H1 (cell line): Measurements from ENCODE around the gene DLL4. TPM values are rescaled to one million over a fixed set of nuclear protein-coding genes. Genes with fewer than 3 reads are reported as not detected.

ENCODE experiments used
- CTCF ChIA-PET: fragments of 300-600 bp; sonication (Branson Sonifier 250); formaldehyde crosslinking; loops from one replicate; lab custom pipeline; 2021; ENCODE audit not compliant: partially characterized antibody; lab: Charles Lee
- POLR2A ChIA-PET: fragments of 300-600 bp; sonication (Branson Sonifier 250); formaldehyde crosslinking; loops from one replicate; lab custom pipeline; 2021; ENCODE audit warnings: inconsistent platforms; ENCODE audit not compliant: partially characterized antibody; lab: Charles Lee
- DNase-seq, 2 experiments: peaks; one replicate each; pipeline versions ENCODE4 v3.0.0 to v3.0.0-alpha.2; 2010 to 2022; ENCODE audit warnings: low spot score in 2 of 2, low read depth in 1 of 2, mixed read lengths in 1 of 2
- FAIRE-seq: peaks from 2 replicates; lab custom pipeline; 2011; peaks lifted over from hg19 to GRCh38; lab: Jason Lieb, UNC
- H2AFZ ChIP-seq: 2 replicates; pipeline ENCODE4 v1.8.1; 2012; ENCODE audit warnings: low read length, inconsistent platforms
- H2AK5ac ChIP-seq: 2 replicates; pipeline ENCODE4 v1.6.1; 2013; ENCODE audit warnings: low read depth, low read length
- H2BK120ac ChIP-seq: replicated peaks from 2 replicates; pipeline ENCODE3; 2013; ENCODE audit warnings: low read depth, low read length, inconsistent platforms
- H2BK12ac ChIP-seq: 2 replicates; pipeline ENCODE4 v1.6.1; 2013; ENCODE audit warnings: low read depth, low read length
- H2BK15ac ChIP-seq: 2 replicates; pipeline ENCODE4 v1.6.1; 2013; ENCODE audit warnings: low read length
- H2BK20ac ChIP-seq: 2 replicates; pipeline ENCODE4 v1.6.1; 2013; ENCODE audit warnings: low read length
- H2BK5ac ChIP-seq: 2 replicates; pipeline ENCODE4 v1.6.1; 2013; ENCODE audit warnings: low read depth, low read length
- H3K14ac ChIP-seq: 2 replicates; pipeline ENCODE4 v1.6.1; 2013; ENCODE audit warnings: inconsistent platforms; ENCODE audit not compliant: insufficient read length
- H3K18ac ChIP-seq: 2 replicates; pipeline ENCODE4 v1.6.1; 2013; ENCODE audit warnings: low read length; ENCODE audit errors: extremely low read depth
- H3K23ac ChIP-seq: 2 replicates; pipeline ENCODE4 v1.6.1; 2013; ENCODE audit warnings: inconsistent platforms; ENCODE audit not compliant: insufficient read length
- H3K23me2 ChIP-seq: 2 replicates; pipeline ENCODE4 v1.6.1; 2013; ENCODE audit warnings: low read depth, low read length
- H3K27ac ChIP-seq: 2 replicates; pipeline ENCODE4 v1.6.1; 2011; ENCODE audit warnings: low read depth, low read length, inconsistent platforms
- H3K27me3 ChIP-seq, 4 experiments: replicated peaks in 1 of 4; 1 replicate in 1 of 4; 2 replicates in 3 of 4; pipeline versions ENCODE4 v1.6.1 to v1.8.1; 2011 to 2013; ENCODE audit warnings: low read length in 3 of 4, mild to moderate bottlenecking in 3 of 4, inconsistent platforms in 2 of 4, mixed read lengths in 2 of 4, moderate library complexity in 1 of 4; ENCODE audit not compliant: control insufficient read depth in 3 of 4, insufficient read depth in 3 of 4; ENCODE audit errors: extremely low read depth in 1 of 4
- H3K36me3 ChIP-seq, 4 experiments: 2 replicates each; pipeline versions ENCODE4 v1.6.1 to v1.8.1; 2011 to 2013; ENCODE audit warnings: mild to moderate bottlenecking in 4 of 4, low read length in 3 of 4, moderate library complexity in 2 of 4, control low read depth in 1 of 4, inconsistent platforms in 1 of 4; ENCODE audit not compliant: insufficient read depth in 4 of 4, control insufficient read depth in 2 of 4
- H3K4ac ChIP-seq: replicated peaks from 2 replicates; pipeline ENCODE3; 2013; ENCODE audit warnings: low read length, low read depth, mixed read lengths, inconsistent platforms; ENCODE audit not compliant: insufficient read length
- H3K4me1 ChIP-seq, 4 experiments: replicated peaks in 1 of 4; 1 replicate in 1 of 4; 2 replicates in 3 of 4; pipeline versions ENCODE4 v1.6.1 to v1.8.1; 2011 to 2013; ENCODE audit warnings: low read length in 3 of 4, inconsistent platforms in 2 of 4, mixed read lengths in 1 of 4; ENCODE audit not compliant: insufficient read depth in 4 of 4, control insufficient read depth in 3 of 4
- H3K4me2 ChIP-seq, 2 experiments: 2 replicates each; pipeline versions ENCODE4 v1.6.1 to v1.8.1; 2011 to 2013; ENCODE audit warnings: low read depth in 2 of 2, low read length in 2 of 2, control low read depth in 1 of 2, inconsistent platforms in 1 of 2, mild to moderate bottlenecking in 1 of 2; ENCODE audit not compliant: insufficient read depth in 1 of 2
- H3K4me3 ChIP-seq, 4 experiments: fragments of 200-600, 300-600 bp in 1 of 4; sonication (generic), shearing (Covaris generic), sonication (Bioruptor Twin) in 1 of 4; 2 replicates each; pipeline versions ENCODE4 v1.5.1 to v1.8.1; 2011 to 2016; ENCODE audit warnings: low read length in 4 of 4, low read depth in 3 of 4, control low read depth in 2 of 4, inconsistent platforms in 2 of 4, mild to moderate bottlenecking in 2 of 4, mixed read lengths in 1 of 4, moderate library complexity in 1 of 4; ENCODE audit not compliant: insufficient read depth in 2 of 4; ENCODE audit errors: extremely low read depth in 1 of 4
- H3K56ac ChIP-seq: replicated peaks from 2 replicates; pipeline ENCODE3; 2013; ENCODE audit warnings: low read depth, mild to moderate bottlenecking, mixed read lengths, low read length, inconsistent platforms; ENCODE audit not compliant: insufficient read length
- H3K79me1 ChIP-seq: 2 replicates; pipeline ENCODE4 v1.6.1; 2013; ENCODE audit warnings: low read depth, low read length, control low read depth
- H3K79me2 ChIP-seq, 2 experiments: 2 replicates each; pipeline versions ENCODE4 v1.6.1 to v1.8.1; 2012 to 2013; ENCODE audit warnings: low read length in 2 of 2, mild to moderate bottlenecking in 2 of 2, inconsistent platforms in 1 of 2; ENCODE audit not compliant: insufficient read depth in 2 of 2, control insufficient read depth in 1 of 2
- H3K9ac ChIP-seq, 4 experiments: replicated peaks in 1 of 4; 1 replicate in 1 of 4; 2 replicates in 3 of 4; pipeline versions ENCODE4 v1.6.1 to v1.8.1; 2011 to 2013; ENCODE audit warnings: low read depth in 3 of 4, low read length in 3 of 4, control low read depth in 2 of 4, mild to moderate bottlenecking in 2 of 4, moderate library complexity in 2 of 4, inconsistent platforms in 1 of 4; ENCODE audit errors: extremely low read depth in 1 of 4
- H3K9me3 ChIP-seq, 2 experiments: 2 replicates each; pipeline versions ENCODE4 v1.6.1 to v1.8.1; 2012 to 2013; ENCODE audit warnings: mild to moderate bottlenecking in 2 of 2, moderate library complexity in 2 of 2, control low read depth in 1 of 2, inconsistent platforms in 1 of 2, low read depth in 1 of 2, low read length in 1 of 2, mixed read lengths in 1 of 2; ENCODE audit not compliant: insufficient read depth in 2 of 2
- H4K20me1 ChIP-seq, 2 experiments: replicated peaks in 1 of 2; 2 replicates each; pipeline versions ENCODE3 to v1.8.1; 2011 to 2013; ENCODE audit warnings: inconsistent platforms in 2 of 2, low read length in 2 of 2, mild to moderate bottlenecking in 1 of 2; ENCODE audit not compliant: insufficient read depth in 2 of 2, control insufficient read depth in 1 of 2
- H4K5ac ChIP-seq: 2 replicates; pipeline ENCODE4 v1.6.1; 2013; ENCODE audit warnings: low read length, low read depth, mixed read lengths, inconsistent platforms; ENCODE audit not compliant: insufficient read length
- H4K8ac ChIP-seq: 2 replicates; pipeline ENCODE4 v1.8.0; 2013; ENCODE audit warnings: mild to moderate bottlenecking, moderate library complexity, low read length, inconsistent platforms; ENCODE audit not compliant: insufficient read depth; ENCODE audit errors: extremely low read depth
- H4K91ac ChIP-seq: replicated peaks from 2 replicates; pipeline ENCODE3; 2013; ENCODE audit warnings: low read length, mixed read lengths, inconsistent platforms; ENCODE audit not compliant: insufficient read length
- EGR1 ChIP-seq: IDR thresholded peaks from 2 replicates; pipeline ENCODE4 v1.6.1; 2011; ENCODE audit warnings: low read depth, low read length, borderline replicate concordance
- HDAC6 ChIP-seq: IDR thresholded peaks from one replicate; pipeline ENCODE4 v1.7.1; 2012; ENCODE audit warnings: low read depth, mild to moderate bottlenecking, inconsistent platforms, low read length, moderate library complexity
- JUN ChIP-seq: IDR thresholded peaks from 2 replicates; pipeline ENCODE4 v1.6.1; 2011; ENCODE audit warnings: low read depth, mild to moderate bottlenecking, improper control_type of control experiment, low read length
- KDM5A ChIP-seq: fragments of 200-600 bp; IDR thresholded peaks from 2 replicates; pipeline ENCODE4 v1.7.1; 2012; ENCODE audit warnings: mild to moderate bottlenecking, low read length, inconsistent platforms, mixed read lengths
- NRF1 ChIP-seq: IDR thresholded peaks from 2 replicates; pipeline ENCODE4 v1.6.1; 2011; ENCODE audit warnings: mild to moderate bottlenecking, low read depth, low read length, improper control_type of control experiment
- RAD21 ChIP-seq, 2 experiments: IDR thresholded peaks in 1 of 2; conservative IDR thresholded peaks in 1 of 2; 2 replicates each; pipeline ENCODE4 v1.6.1; 2011; ENCODE audit warnings: low read depth in 2 of 2, low read length in 2 of 2, improper control_type of control experiment in 1 of 2, inconsistent platforms in 1 of 2, mild to moderate bottlenecking in 1 of 2, moderate library complexity in 1 of 2
- RNF2 ChIP-seq: fragments of 200-900, 300-1000 bp; sonication (generic); IDR thresholded peaks from 2 replicates; pipeline ENCODE4 v1.7.1; 2016; ENCODE audit warnings: borderline replicate concordance, low read depth, mild to moderate bottlenecking, antibody characterized with exemption, low read length; ENCODE audit not compliant: poor library complexity, severe bottlenecking; ENCODE audit errors: missing control alignments
- SP4 ChIP-seq: IDR thresholded peaks from 2 replicates; pipeline ENCODE4 v1.6.1; 2012; ENCODE audit warnings: low read length, inconsistent platforms
- SUZ12 ChIP-seq: fragments of 200-600 bp; sonication (generic); IDR thresholded peaks from 2 replicates; pipeline ENCODE4 v1.6.1; 2012; ENCODE audit warnings: mild to moderate bottlenecking, inconsistent platforms, low read length, moderate library complexity, mixed read lengths
- TCF12 ChIP-seq: IDR thresholded peaks from 2 replicates; pipeline ENCODE4 v1.6.1; 2011; ENCODE audit warnings: low read depth, mild to moderate bottlenecking, low read length
- ZNF274 ChIP-seq: IDR thresholded peaks from 2 replicates; pipeline ENCODE4 v1.7.0; 2012; ENCODE audit warnings: low read length, borderline replicate concordance; ENCODE audit errors: extremely low read depth
- WGBS, 2 experiments: shearing (Covaris generic) in 1 of 2; methylation state at CpG; one replicate each; pipeline versions ENCODE4 v1.1.6 to v1.1.7; 2013 to 2015; ENCODE audit warnings: low lambda C conversion rate in 2 of 2, mixed read lengths in 2 of 2, inconsistent platforms in 1 of 2, low coverage in 1 of 2, missing lambda C conversion rate in 1 of 2; ENCODE audit not compliant: insufficient replicate concordance in 2 of 2, insufficient coverage in 1 of 2, insufficient read length in 1 of 2; ENCODE audit errors: extremely low coverage in 1 of 2, missing lambda C conversion rate in 1 of 2; 5-methylcytosine and 5-hydroxymethylcytosine counted together
- polyA plus RNA-seq, 7 experiments: library from polyadenylated mRNA; depleted of rRNA in 3 of 7; stranded (reverse) in 5 of 7; unstranded in 2 of 7; fragments of >200 nt in 5 of 7; fragments of 200-250 nt in 2 of 7; gene quantifications; 1 replicate in 5 of 7; 2 replicates in 1 of 7; 4 replicates in 1 of 7; pipeline versions ENCODE4 v1.2.1 to v1.2.3, GENCODE V29; 2011 to 2013; ENCODE audit warnings: missing spikeins in 2 of 7, mixed read lengths in 2 of 7
- total RNA-seq: library from RNA; stranded (reverse); fragmentation: NEBNext Ultra II Directional; extraction: Animal tissue kit (Norgen Biotek cat#: 25700); gene quantifications from 2 replicates; pipeline ENCODE4 v1.2.1, GENCODE V29; 2021
- TF ChIP-seq, protein P1 (sequence below): IDR thresholded peaks from 2 replicates; pipeline ENCODE4 v1.6.1; 2011; ENCODE audit warnings: low read depth, mild to moderate bottlenecking, low read length; ENCODE audit not compliant: insufficient read depth

Gene DLL4
- total and polyA plus RNA-seq, 2 of the 8 experiments (the other 6 are each of a cell fraction or from before 2014, with no cell fraction given), result 0.23 to 0.60 TPM

DNA sequence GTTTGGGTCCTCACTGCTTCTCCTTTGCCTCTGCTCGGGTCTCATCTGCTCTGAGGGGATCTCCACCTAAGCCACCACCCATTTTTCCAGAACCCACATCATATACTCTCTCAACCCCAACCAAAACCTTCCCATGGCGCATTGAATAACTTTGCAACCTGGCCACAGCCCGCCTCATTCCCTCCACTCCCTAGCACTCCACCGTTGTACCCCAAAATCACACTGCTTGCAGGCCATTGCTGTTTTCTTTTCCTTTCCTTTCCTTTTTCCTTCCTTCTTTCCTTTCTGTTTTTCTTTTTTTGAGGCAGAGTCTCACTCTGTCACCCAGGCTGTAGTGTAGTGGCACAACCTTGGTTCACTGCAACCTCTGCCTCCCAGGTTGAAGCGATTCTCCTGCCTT lies 38.0 kb upstream of the DLL4 start:
- no peak overlapping the region for H3K18ac ChIP-seq
- no peak overlapping the region for H4K5ac ChIP-seq
- H3K79me2 ChIP-seq, result peaks cover 0 to 12% of the 10 kb centered on the region in 2 experiments; a peak in 3 of 4 replicates
- no peak overlapping the region for H3K9ac ChIP-seq
- no peak overlapping the region for H3K4me3 ChIP-seq
- H3K79me1 ChIP-seq, result peaks cover 3% of the 10 kb centered on the region; the same call in 1 of the 2 replicates
- no peak overlapping the region for H3K4me2 ChIP-seq
- H4K8ac ChIP-seq, result no peak overlapping the region
- no peak overlapping the region for H4K91ac ChIP-seq
- H3K56ac ChIP-seq, result no peak overlapping the region
- H3K23ac ChIP-seq, result no peak overlapping the region
- H2BK12ac ChIP-seq, result no peak overlapping the region
- no peak overlapping the region for H2BK120ac ChIP-seq
- H3K14ac ChIP-seq, result no peak overlapping the region
- no peak overlapping the region for H2BK5ac ChIP-seq
- peaks cover 0 to 2% of the 10 kb centered on the region in 2 experiments for H4K20me1 ChIP-seq
- ChIA-PET CTCF (interaction anchor here (0.7 to 3.1 kb wide), 16 partner anchors 11 to 189 kb away, joined by 3 to 26 read pairs (median 4); no protein-coding TSS in a partner anchor), POLR2A (interaction anchor here (1.1 to 5.0 kb wide), 5 partner anchors 10 to 144 kb away, joined by 3 to 39 read pairs (median 3); no protein-coding TSS in a partner anchor)
- H3K4me1 ChIP-seq, result peaks cover 3 to 14% (median 7%) of the 10 kb centered on the region in 4 experiments; a peak in 6 of 7 replicates
- no peak overlapping the region for H3K27ac ChIP-seq
- no peak overlapping the region for H2BK15ac ChIP-seq
- H3K27me3 ChIP-seq, result peaks cover 0 to 8% (median 2%) of the 10 kb centered on the region in 4 experiments; a peak in 3 of 7 replicates
- no peak overlapping the region for H3K4ac ChIP-seq
- DNase-seq, result no peak
- no peak overlapping the region for H2BK20ac ChIP-seq
- H3K9me3 ChIP-seq, result no peaks in the 10 kb centered on the region
- WGBS, 2 experiments, result 87% methylated on average over 5 of the region's 5 CpGs; no CpG with 5 or more reads in 1 of the 2 experiments
- H3K36me3 ChIP-seq, result peaks cover 0 to 4% (median 0%) of the 10 kb centered on the region in 4 experiments; a peak in 2 of 8 replicates
- H3K23me2 ChIP-seq, result peaks cover 5% of the 10 kb centered on the region; the same call in 1 of the 2 replicates
- H2AFZ ChIP-seq, result no peak overlapping the region
- no peak for FAIRE-seq
- H2AK5ac ChIP-seq, result no peak overlapping the region
- TF ChIP-seq, protein P1, sequence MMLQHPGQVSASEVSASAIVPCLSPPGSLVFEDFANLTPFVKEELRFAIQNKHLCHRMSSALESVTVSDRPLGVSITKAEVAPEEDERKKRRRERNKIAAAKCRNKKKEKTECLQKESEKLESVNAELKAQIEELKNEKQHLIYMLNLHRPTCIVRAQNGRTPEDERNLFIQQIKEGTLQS, result no peak
- TF ChIP-seq HDAC6 (no peak), RNF2 (no peak), NRF1 (no peak), EGR1 (no peak), SUZ12 (no peak), KDM5A (no peak), TCF12 (no peak), RAD21 (IDR thresholded peaks at IDR 0.05 in 1 of 2, conservative IDR thresholded peaks at IDR 0.05 in 1 of 2; ENCODE audit: low read depth in 2 of 2, low read length in 2 of 2) (no peak), ZNF274 (no peak), JUN (no peak), SP4 (no peak)
